SK-N-SH (cell line): Measurements from ENCODE around the gene TIMP2. TPM values are rescaled to one million over a fixed set of nuclear protein-coding genes. Genes with fewer than 3 reads are reported as not detected.
A peak's percentile ranks its signal among the peaks of the same experiment; 100 is the strongest.
"Not testable (repeated sequence)": the region's sequence is repeated elsewhere in the genome, so short reads cannot be mapped to it uniquely, and the experiment has no call there.

ENCODE experiments used
- CTCF ChIA-PET: fragments of 300-600, 350-600 bp; formaldehyde crosslinking; extraction: SDS; loops from one replicate; lab custom pipeline; 2021; lab: Yijun Ruan, JAX
- POLR2A ChIA-PET: fragments of 350-600 bp; sonication (Branson Sonifier 250); formaldehyde crosslinking; extraction: SDS; loops from one replicate; lab custom pipeline; 2020; ENCODE audit warnings: antibody characterized with exemption, inconsistent platforms; lab: Yijun Ruan, JAX
- DNase-seq: peaks from one replicate; pipeline ENCODE4 v3.0.0; 2012
- H2AFZ ChIP-seq: fragments of 200-600 bp; sonication (generic); 2 replicates; pipeline ENCODE4 v1.8.1; 2016; ENCODE audit warnings: antibody characterized with exemption, mild to moderate bottlenecking, low read depth
- H3F3A ChIP-seq: fragments of 200-600 bp; sonication (generic); replicated peaks from 2 replicates; pipeline ENCODE3; 2016; ENCODE audit warnings: antibody characterized with exemption, mild to moderate bottlenecking; ENCODE audit not compliant: insufficient read depth
- H3K27ac ChIP-seq, 2 experiments: fragments of 200-500 bp in 1 of 2; fragments of 200-600 bp in 1 of 2; sonication (Bioruptor generic) in 1 of 2; sonication (generic), shearing (Covaris generic) in 1 of 2; 2 replicates each; pipeline versions ENCODE4 v1.5.1 to v1.6.1; 2014 to 2016; ENCODE audit warnings: low read depth in 2 of 2, inconsistent platforms in 1 of 2, low read length in 1 of 2, mild to moderate bottlenecking in 1 of 2, mixed read lengths in 1 of 2
- H3K27me3 ChIP-seq: fragments of 200-600 bp; sonication (generic), shearing (Covaris generic); 2 replicates; pipeline ENCODE4 v1.6.1; 2016; ENCODE audit warnings: mixed run types; ENCODE audit not compliant: insufficient read depth
- H3K36me3 ChIP-seq, 2 experiments: fragments of 200-500 bp in 1 of 2; fragments of 200-600 bp in 1 of 2; sonication (Bioruptor generic) in 1 of 2; sonication (generic) in 1 of 2; replicated peaks in 1 of 2; 2 replicates each; pipeline versions ENCODE3 to v1.5.1; 2014 to 2016; ENCODE audit warnings: low read length in 1 of 2, mild to moderate bottlenecking in 1 of 2; ENCODE audit not compliant: insufficient read depth in 2 of 2, control insufficient read depth in 1 of 2
- H3K4me1 ChIP-seq, 2 experiments: fragments of 200-500 bp in 1 of 2; fragments of 200-600 bp in 1 of 2; sonication (Bioruptor generic) in 1 of 2; sonication (generic), shearing (Covaris generic) in 1 of 2; 2 replicates each; pipeline versions ENCODE4 v1.5.1 to v1.6.1; 2014 to 2016; ENCODE audit warnings: low read depth in 1 of 2, low read length in 1 of 2, mixed run types in 1 of 2; ENCODE audit not compliant: insufficient read depth in 2 of 2, control insufficient read depth in 1 of 2
- H3K4me2 ChIP-seq: fragments of 200-600 bp; sonication (generic), shearing (Covaris generic); 2 replicates; pipeline ENCODE4 v1.6.1; 2017; ENCODE audit warnings: mixed run types
- H3K4me3 ChIP-seq, 2 experiments: fragments of 200-500 bp in 1 of 2; fragments of 200-600 bp in 1 of 2; sonication (Bioruptor generic) in 1 of 2; sonication (generic), shearing (Covaris generic) in 1 of 2; 2 replicates each; pipeline versions ENCODE4 v1.5.1 to v1.8.1; 2014 to 2016; ENCODE audit warnings: low read depth in 2 of 2, inconsistent platforms in 1 of 2, low read length in 1 of 2, mild to moderate bottlenecking in 1 of 2, mixed read lengths in 1 of 2, moderate library complexity in 1 of 2
- H3K79me2 ChIP-seq: fragments of 200-600 bp; sonication (generic); 2 replicates; pipeline ENCODE4 v1.8.1; 2017; ENCODE audit warnings: mild to moderate bottlenecking; ENCODE audit not compliant: insufficient read depth
- H3K9ac ChIP-seq: fragments of 200-600 bp; sonication (generic); 2 replicates; pipeline ENCODE4 v1.6.1; 2017; ENCODE audit warnings: mixed run types
- H3K9me2 ChIP-seq: fragments of 200-600 bp; sonication (generic); 2 replicates; pipeline ENCODE4 v1.6.1; 2017; ENCODE audit warnings: mixed run types
- H3K9me3 ChIP-seq: fragments of 200-600 bp; sonication (generic); 2 replicates; pipeline ENCODE4 v1.6.1; 2017; ENCODE audit warnings: mixed run types, mild to moderate bottlenecking, moderate library complexity
- H4K20me1 ChIP-seq: fragments of 200-600 bp; sonication (generic); 2 replicates; pipeline ENCODE4 v1.6.1; 2017; ENCODE audit warnings: mild to moderate bottlenecking, mixed run types; ENCODE audit not compliant: insufficient read depth
- CHD2 ChIP-seq: fragments of 150-350 bp; IDR thresholded peaks from 2 replicates; pipeline ENCODE4 v1.6.1; 2018; ENCODE audit warnings: low read length; ENCODE audit not compliant: partially characterized antibody
- EP300 ChIP-seq, 2 experiments: IDR thresholded peaks; 2 replicates each; pipeline versions ENCODE4 v1.4.0 to v1.6.1; 2012; ENCODE audit warnings: borderline replicate concordance in 1 of 2, low read depth in 1 of 2, low read length in 1 of 2
- FOSL2 ChIP-seq: IDR thresholded peaks from 2 replicates; pipeline ENCODE4 v1.4.0; 2012; ENCODE audit warnings: low read depth, mild to moderate bottlenecking, moderate library complexity, borderline replicate concordance
- MXI1 ChIP-seq: IDR thresholded peaks from 2 replicates; pipeline ENCODE4 v1.6.1; 2012; ENCODE audit warnings: mild to moderate bottlenecking, low read depth, low read length, improper control_type of control experiment
- NRF1 ChIP-seq: IDR thresholded peaks from 2 replicates; pipeline ENCODE4 v1.6.1; 2012; ENCODE audit warnings: low read depth, mild to moderate bottlenecking, low read length
- RAD21 ChIP-seq: IDR thresholded peaks from 2 replicates; pipeline ENCODE4 v1.6.1; 2012; ENCODE audit warnings: mild to moderate bottlenecking, low read length
- RFX5 ChIP-seq: IDR thresholded peaks from 2 replicates; pipeline ENCODE4 v1.6.1; 2012; ENCODE audit warnings: mild to moderate bottlenecking, improper control_type of control experiment, low read length
- TEAD4 ChIP-seq: IDR thresholded peaks from 2 replicates; pipeline ENCODE4 v1.4.0; 2012; ENCODE audit warnings: mild to moderate bottlenecking, borderline replicate concordance; ENCODE audit not compliant: insufficient read depth
- ZBTB33 ChIP-seq: IDR thresholded peaks from 2 replicates; pipeline ENCODE4 v1.4.0; 2012; ENCODE audit warnings: low read depth, borderline replicate concordance
- WGBS: methylation state at CpG from one replicate; pipeline ENCODE4 v1.1.6; 2017; ENCODE audit warnings: low lambda C conversion rate; 5-methylcytosine and 5-hydroxymethylcytosine counted together
- polyA plus RNA-seq, 3 experiments: library from polyadenylated mRNA; depleted of rRNA; stranded (reverse); fragments of >200 nt; gene quantifications; 2 replicates each; pipeline ENCODE4 v1.2.3, GENCODE V29; 2012
- TF ChIP-seq, protein P1 (sequence below): IDR thresholded peaks from 2 replicates; pipeline ENCODE4; 2012
- TF ChIP-seq, protein P2 (sequence below): IDR thresholded peaks from 2 replicates; pipeline ENCODE4 v1.4.0; 2012; ENCODE audit warnings: low read depth

The TIMP2 gene
- polyA plus RNA-seq, 1 of the 3 experiments (the other 2 are of a cell fraction): 441 TPM

DNA sequence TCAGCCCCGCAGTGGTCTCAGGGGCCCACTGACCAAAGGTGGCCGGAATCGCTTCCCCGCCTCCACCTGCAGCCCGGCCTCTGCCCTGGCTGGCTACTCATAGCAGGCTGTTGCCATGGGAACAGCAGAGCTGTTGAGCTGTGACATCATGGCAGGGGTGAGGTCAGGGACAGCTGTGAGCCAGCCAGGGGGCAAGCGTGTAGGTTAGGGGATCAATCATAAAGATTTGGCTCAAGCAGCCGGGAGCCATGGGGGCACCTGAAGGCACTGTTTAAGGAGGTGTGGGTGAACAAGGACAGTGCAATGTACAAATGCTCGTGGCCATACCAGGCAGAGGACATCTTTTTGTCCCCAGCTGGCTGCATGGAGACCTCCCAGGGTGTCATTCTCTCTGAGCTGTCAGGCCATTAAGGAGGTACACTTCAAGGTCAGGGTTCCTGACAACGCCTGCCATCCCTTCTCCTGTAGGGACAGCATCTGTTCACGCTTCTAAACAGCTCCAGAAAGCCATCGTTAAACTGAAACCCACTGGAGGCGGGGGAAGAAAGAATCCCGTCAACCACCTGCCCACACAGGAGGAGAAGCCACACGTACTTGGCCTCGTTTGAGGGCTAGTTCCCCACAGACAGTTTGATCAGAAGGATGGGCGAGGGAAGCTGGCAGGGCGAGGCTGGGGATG is 21.9 kb downstream of the TIMP2 start, which contains the start of gene CEP295NL:
Gene CEP295NL, minus strand, starts transcription at position 101 of the 679 bp plus-strand sequence. CDS start 1,373 bp downstream, outside the sequence.
- Histone ChIP-seq H3K4me1 (peaks cover 0 to 21% of the 10 kb centered on the region in 2 experiments; a peak in 1 of 4 replicates), H3F3A (peaks cover 6% of the 10 kb centered on the region), H3K79me2 (peaks cover 100% of the 10 kb centered on the region)
- TF ChIP-seq MXI1 (no peak), RFX5 (0 out of 2 replicates have a peak, but pooled peaks have one; percentile 37), TEAD4 (no peak)
- TF ChIP-seq, all 33 proteins: peak for 1
- Histone ChIP-seq H2AFZ (no peak within 1 kb of the TSS), H3K27me3 (no peaks in the 10 kb centered on the region), H3K9me3 (no peaks in the 10 kb centered on the region), H3K36me3 (peaks cover 15 to 25% of the 10 kb centered on the region in 2 experiments), H3K4me3 (no peak within 1 kb of the TSS), H3K9ac (no peak within 1 kb of the TSS), H3K9me2 (no peaks in the 10 kb centered on the region), H4K20me1 (peaks cover 100% of the 10 kb centered on the region), H3K27ac (no peak within 1 kb of the TSS; a peak in 1 of 4 replicates), H3K4me2 (no peak within 1 kb of the TSS)
- POLR2A ChIA-PET: interaction anchor here (1.1 kb wide), 1 partner anchor 19 kb away, joined by 3 read pairs; no protein-coding TSS in a partner anchor
- peak; percentile 78 for DNase-seq
- WGBS: 89% methylated on average over 17 of the region's 17 CpGs
- CTCF ChIA-PET: interaction anchor here (0.6 to 2.3 kb wide), 8 partner anchors 8 to 69 kb away, joined by 3 to 11 read pairs (median 4); no protein-coding TSS in a partner anchor

DNA sequence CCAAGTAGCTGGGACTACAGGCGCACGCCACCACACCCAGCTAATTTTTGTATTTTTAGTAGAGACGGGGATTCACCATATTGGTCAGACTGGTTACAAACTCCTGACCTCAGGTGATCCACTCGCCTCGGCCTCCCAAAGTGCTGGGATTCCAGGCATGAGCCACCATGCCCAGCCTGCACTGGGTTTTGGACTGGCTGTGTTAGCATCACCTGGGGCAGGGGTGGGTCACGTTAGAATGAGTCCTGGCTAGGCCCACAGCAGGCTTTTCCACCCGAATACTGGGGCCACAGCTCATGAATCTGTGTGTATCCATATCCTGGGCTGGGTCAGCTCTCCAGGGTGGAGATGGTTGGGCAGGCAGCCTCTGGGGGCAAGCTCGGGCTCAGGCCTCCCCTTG is 23.0 kb downstream of the TIMP2 start:
- not testable (repeated sequence) for H3K9me2 ChIP-seq, DNase-seq, H3K9me3 ChIP-seq, H3K9ac ChIP-seq, H3K4me2 ChIP-seq, H2AFZ ChIP-seq, H3K27ac ChIP-seq, H3K4me3 ChIP-seq, H3K27me3 ChIP-seq, H3F3A ChIP-seq
- ChIA-PET CTCF (interaction anchor here (1.0 to 2.3 kb wide), 4 partner anchors 10 to 70 kb away, joined by 3 to 11 read pairs (median 3); no protein-coding TSS in a partner anchor), POLR2A (interaction anchor here (1.1 kb wide), 1 partner anchor 18 kb away, joined by 3 read pairs; no protein-coding TSS in a partner anchor)
- H3K4me1 ChIP-seq: peaks cover 0 to 29% of the 10 kb centered on the region in 2 experiments; a peak in 1 of 4 replicates
- peaks cover 100% of the 10 kb centered on the region for H4K20me1 ChIP-seq
- H3K79me2 ChIP-seq: peaks cover 100% of the 10 kb centered on the region
- 94% methylated on average over 8 of the region's 8 CpGs for WGBS
- H3K36me3 ChIP-seq: peaks cover 20 to 24% of the 10 kb centered on the region in 2 experiments

DNA sequence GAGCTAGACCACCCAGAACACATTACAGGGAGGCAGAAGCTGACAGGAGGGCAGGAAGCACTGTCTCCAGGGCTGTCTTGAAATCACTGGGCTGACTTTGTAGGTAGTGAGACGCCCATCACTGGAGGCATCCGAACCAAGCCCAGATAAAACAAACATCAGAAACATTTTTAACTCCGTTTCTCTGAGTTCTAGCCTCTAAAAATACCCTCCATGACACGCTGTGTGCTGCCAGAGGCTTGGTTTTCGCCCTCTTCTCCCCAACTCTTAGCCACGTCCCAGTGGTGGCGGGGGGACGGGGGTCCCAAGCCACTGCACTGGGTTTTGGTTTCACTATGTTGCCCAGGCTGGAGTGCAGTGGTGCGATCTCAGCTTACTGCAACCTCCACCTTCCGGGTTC is 23.4 kb downstream of the TIMP2 start:
- peaks cover 20 to 24% of the 10 kb centered on the region in 2 experiments for H3K36me3 ChIP-seq
- no peak overlapping the region for H3K9ac ChIP-seq
- H3K79me2 ChIP-seq: peaks cover 100% of the 10 kb centered on the region
- no peaks in the 10 kb centered on the region for H3K27me3 ChIP-seq
- POLR2A ChIA-PET: no interaction called here
- no peaks in the 10 kb centered on the region for H3K9me3 ChIP-seq
- H4K20me1 ChIP-seq: peaks cover 100% of the 10 kb centered on the region
- no peak overlapping the region for H2AFZ ChIP-seq
- no peak overlapping the region for H3K27ac ChIP-seq
- no peak overlapping the region for H3K4me3 ChIP-seq
- 96% methylated on average over 10 of the region's 10 CpGs for WGBS
- H3F3A ChIP-seq: no peaks in the 10 kb centered on the region
- peaks cover 0 to 33% of the 10 kb centered on the region in 2 experiments; a peak in 1 of 4 replicates for H3K4me1 ChIP-seq
- DNase-seq: no peak
- CTCF ChIA-PET: interaction anchor here (1.3 to 2.3 kb wide), 2 partner anchors 16 to 70 kb away, joined by 3 to 11 read pairs; no protein-coding TSS in a partner anchor
- H3K4me2 ChIP-seq: no peak overlapping the region
- TF ChIP-seq RFX5: no peak
- TF ChIP-seq CHD2: no peak
- TF ChIP-seq NRF1: no peak
- TF ChIP-seq EP300 (IDR thresholded peaks at IDR 0.05; ENCODE audit: borderline replicate concordance in 1 of 2, low read depth in 1 of 2, low read length in 1 of 2): no peak
- TF ChIP-seq, protein P1, sequence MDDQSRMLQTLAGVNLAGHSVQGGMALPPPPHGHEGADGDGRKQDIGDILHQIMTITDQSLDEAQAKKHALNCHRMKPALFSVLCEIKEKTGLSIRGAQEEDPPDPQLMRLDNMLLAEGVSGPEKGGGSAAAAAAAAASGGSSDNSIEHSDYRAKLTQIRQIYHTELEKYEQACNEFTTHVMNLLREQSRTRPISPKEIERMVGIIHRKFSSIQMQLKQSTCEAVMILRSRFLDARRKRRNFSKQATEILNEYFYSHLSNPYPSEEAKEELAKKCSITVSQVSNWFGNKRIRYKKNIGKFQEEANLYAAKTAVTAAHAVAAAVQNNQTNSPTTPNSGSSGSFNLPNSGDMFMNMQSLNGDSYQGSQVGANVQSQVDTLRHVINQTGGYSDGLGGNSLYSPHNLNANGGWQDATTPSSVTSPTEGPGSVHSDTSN: no peak
- TF ChIP-seq, protein P2, sequence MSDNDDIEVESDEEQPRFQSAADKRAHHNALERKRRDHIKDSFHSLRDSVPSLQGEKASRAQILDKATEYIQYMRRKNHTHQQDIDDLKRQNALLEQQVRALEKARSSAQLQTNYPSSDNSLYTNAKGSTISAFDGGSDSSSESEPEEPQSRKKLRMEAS: no peak
- no peak for TF ChIP-seq ZBTB33
- no peak for TF ChIP-seq RAD21
- no peak for TF ChIP-seq FOSL2
- no peaks in the 10 kb centered on the region for H3K9me2 ChIP-seq
